HG03378 (cell line): ENCODE measurements around the gene RRAGC.
A peak's percentile ranks its signal among the peaks of the same experiment; 100 is the strongest.
"Not testable (repeated sequence)": the region's sequence is repeated elsewhere in the genome, so short reads cannot be mapped to it uniquely, and the experiment has no call there.

ENCODE experiments used
- ATAC-seq: cut with Tn5 transposase; IDR thresholded peaks from one replicate; pipeline ENCODE4 v1.9.1; 2021; ENCODE audit warnings: mild to moderate bottlenecking, moderate library complexity; ENCODE audit not compliant: unreplicated experiment

RRAGC gene

DNA sequence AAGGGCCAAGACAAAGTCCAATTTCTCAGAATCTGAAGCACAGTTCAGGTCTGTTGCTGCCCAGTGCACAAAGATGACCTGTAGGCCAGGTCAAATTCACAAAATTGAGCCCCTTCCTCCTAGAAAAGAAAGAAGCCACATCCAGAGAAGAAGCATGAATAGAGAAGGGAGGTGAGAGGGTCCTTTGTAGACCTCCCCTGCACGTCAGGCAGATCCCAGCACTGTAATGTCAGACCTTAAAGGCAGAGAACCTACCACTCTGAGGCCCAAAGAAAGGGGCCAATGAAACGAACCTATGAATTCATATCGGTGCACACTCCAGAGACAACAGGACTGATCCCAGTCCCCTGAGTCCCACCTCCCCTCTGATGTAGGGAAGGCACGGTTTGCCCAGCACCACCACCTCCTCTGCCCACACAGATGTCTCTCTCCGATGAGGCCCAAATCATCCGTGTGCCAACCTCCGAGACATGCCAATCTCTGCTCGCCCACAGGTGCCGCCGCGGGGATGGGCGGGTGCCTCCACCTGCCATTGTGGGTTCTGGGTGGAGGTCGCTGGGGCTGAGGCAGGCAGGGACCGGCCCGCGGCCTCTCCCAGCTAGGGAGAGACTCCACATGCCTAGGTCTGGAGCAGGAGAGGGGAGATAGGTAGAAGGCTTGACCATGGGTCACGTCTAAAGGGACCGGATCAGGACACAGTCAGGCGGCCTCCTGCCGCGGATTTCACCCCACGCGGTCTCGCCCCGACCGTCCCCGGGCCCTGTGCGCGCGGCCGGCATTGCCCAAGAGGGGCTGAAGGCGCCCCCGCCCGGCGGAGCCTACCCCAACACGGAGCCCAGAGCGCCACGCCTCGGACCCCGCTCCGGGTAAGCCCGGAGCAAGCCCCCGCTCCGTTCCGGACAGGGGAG, 42.1 kb downstream of the RRAGC start:
- no peak for ATAC-seq

DNA sequence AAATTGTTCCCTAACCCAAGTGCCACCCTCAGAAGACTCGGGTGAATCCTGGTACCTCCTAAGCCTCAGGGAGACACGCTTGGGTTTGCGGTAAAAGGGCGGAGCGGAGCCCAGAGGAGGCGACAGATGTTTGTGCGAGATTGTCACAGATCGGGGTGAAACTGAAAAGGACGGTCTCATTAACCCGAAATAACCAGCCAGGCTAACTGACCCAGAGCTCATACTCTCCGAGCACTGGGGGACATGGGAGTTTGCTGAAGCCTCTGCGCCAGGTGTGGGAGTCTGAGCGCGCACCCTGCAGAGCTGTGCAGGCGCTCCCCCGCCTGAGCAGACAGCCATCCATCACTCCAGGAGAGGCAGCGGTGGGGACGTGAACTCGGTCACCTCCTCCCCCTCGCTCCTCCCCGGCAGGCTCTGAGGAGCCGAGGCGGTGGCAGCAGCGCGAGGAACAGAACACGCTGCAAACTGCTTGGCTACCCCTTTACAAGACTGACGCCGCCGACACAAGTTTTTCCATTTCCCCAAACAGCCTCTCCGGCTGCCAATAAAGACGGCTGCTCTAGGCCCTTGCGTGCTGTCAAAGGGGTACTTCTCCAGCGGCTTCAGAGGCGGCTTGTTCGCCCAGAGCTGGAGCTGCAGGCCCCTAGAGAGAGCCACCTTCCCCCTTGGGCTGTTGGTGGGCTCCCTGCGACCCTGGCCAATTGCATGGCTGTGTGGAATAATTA, 43.5 kb downstream of the RRAGC start:
- ATAC-seq: peak; percentile 58

DNA sequence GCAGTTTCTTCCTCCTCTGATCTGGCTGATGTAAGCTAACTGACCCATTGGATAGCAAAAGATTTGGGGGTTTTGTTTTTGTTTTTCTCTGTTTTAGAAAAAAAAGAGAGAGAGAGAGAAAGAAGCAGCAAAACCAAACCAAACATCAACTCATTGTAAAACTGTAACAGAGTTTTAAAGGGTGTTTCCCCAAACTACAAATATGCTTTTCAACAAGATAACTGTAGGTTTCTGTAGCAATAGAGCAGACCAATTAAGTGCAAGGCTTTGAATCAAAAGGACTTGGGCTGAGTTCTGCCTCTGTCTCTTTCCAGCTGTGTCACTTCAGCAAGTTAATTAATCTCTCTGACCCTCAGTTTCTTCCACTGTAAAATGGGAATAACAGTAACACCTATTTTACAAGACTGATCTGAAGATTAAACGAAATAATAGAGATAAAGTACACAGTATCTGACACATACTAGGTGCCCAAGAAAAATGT, 44.5 kb downstream of the RRAGC start:
- ATAC-seq: no peak

DNA sequence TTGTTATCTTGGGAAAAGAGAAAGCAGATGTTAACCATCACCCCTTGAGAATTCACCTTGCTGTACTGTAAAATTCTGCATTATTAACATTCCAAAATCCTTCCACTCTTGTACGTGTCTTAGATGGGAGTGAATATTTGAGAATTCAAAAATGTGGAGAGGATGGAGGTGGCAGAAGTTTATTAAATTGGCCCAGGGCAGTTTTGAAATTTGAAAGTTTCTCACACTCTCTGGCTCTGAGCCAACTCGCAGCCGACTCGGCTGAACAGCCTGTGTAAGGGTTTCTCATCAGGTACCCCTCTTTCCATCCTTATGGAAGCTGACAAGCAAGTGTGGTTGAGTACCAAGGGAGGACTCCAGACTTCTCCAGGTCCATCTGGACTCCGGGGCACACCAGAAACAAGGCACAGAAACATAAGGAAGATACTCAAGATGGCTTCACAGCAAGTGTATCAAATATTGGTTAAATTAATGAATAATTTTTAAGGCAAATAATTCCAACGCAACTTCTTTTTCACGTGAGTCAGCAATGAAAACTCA, 45.1 kb downstream of the RRAGC start:
- no peak for ATAC-seq

DNA sequence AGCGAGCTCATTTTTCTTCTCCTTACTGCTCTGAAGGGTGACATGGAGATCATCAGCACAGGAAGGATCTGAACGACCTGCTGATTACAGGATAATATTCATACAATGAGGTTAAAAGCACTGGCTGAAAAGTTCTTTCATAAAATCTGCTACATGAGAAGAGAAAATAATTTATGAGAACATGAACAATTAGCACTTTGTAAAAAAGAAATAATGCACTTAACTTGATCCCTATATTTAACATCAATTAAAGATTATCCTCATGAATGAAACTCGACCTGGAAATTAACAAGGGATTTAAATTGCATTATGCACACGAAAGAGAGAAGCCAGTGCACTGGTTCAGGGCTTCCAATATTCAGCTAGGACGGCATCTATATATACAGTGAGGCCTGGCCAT, 46.6 kb downstream of the RRAGC start:
- ATAC-seq: no peak

DNA sequence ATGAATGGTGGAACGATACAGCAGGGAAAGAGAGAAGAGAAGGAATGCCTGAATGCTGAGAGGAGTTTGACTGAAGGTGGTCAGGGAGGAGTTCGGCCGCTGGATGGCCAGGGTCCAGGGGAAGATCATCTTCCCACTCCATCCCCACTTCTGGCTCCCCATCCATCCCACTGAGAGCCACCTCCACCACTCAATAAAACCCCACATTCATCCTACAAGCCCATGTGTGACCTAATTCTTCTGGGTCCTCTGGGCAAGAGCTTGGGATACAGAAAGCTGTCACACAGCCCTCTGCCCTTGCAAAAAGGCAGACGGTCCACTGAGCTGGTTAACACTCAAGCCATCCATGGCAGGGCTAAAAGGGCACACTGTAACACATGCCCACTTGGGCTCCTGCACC, 48.1 kb downstream of the RRAGC start:
- not testable (repeated sequence) for ATAC-seq

DNA sequence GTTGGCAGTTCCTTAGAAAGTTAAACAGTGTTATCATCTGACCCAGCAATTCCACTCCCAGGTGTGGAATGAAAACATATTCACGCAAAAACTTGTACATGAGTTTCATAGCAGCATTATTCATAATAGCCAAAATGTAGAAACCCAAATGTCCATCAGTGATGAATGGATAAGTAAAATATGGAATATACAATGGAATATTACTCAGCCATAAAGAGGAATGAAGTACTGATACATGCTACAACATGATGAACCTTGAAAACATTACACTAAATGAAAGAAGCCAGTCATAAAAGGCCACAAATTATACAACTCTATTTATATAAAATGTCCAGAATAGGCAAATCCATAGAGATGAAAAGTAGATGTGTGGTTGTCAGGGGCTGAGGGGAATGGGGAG, 53.5 kb downstream of the RRAGC start:
- no peak for ATAC-seq

DNA sequence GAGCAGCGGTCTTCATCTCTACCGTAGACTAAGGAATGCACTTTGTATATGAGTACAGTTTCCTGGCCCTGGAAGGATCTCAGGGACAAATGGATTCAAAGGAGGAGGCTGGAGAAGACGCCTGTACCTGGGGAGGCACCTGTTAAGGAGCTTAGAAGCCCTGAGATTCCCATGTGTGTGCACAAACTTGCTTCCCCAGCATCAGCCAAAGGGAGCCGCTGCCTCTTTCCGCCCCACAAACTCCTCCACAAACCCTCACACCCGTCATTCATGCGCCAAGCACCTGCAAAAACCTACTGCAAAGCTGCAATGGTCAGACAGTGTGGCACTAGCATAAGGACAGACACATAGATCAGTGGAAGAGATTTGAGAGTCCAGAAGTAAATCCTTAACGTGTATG, 54.5 kb downstream of the RRAGC start:
- ATAC-seq: no peak

DNA sequence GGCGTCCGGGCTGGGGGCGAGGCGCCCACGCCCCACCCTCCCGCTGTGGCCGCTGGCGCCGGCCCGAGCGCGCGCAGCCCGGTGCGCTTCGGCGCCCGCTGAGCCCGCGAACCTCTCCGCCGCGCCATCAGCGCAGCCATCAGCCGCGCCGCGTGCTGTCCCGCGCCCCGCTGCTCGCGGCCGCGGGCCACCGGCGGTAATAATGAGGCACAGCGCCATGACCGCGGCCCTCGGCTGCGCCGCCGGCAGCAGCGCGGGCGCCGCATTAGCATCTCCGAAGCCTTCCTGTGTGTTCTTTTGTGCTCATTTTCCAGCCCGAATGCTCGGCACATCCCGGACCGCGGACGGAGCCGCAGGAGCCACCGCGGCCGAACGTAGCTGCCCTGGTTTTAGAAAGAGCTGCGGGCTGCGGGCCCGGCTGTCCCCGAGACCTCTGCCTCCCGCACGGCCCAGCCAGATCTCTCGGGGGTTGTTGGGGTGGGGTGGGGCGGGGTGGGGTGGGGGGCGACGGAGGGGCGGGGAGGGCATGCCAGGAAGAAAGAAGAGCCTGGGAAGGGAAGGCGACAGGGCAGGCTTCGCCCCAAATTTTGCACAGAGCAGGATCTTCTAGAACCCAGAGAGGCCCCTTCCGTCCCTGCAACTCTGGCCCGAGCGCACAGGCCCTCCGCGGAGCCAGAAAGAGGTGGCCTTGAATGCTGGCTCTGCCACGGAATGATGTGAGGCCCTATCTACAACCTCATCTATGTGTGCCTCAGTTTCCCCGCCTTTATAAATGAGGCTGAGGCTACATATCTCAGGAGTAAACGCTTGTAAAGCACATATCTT, 55.3 kb downstream of the RRAGC start:
- ATAC-seq: no peak

DNA sequence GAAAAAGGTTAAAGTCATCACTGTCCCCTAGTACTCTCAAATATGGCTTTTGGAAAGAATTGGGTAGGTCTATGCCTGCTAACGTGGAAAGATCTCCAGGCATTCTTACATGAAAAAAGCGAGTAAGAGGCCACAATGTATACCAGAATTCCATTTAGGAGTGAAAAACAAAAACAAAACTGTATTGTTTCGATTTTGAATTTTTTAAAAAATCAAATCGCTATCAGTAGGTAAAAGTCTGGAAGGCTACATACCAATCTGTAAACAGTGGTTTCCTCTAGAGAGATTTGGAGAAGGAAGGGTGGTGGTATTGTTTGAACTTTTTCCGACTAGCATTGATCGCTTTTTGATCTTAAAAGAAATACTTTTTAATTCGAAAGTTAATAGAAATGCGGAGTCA, 55.9 kb downstream of the RRAGC start:
- ATAC-seq: no peak

DNA sequence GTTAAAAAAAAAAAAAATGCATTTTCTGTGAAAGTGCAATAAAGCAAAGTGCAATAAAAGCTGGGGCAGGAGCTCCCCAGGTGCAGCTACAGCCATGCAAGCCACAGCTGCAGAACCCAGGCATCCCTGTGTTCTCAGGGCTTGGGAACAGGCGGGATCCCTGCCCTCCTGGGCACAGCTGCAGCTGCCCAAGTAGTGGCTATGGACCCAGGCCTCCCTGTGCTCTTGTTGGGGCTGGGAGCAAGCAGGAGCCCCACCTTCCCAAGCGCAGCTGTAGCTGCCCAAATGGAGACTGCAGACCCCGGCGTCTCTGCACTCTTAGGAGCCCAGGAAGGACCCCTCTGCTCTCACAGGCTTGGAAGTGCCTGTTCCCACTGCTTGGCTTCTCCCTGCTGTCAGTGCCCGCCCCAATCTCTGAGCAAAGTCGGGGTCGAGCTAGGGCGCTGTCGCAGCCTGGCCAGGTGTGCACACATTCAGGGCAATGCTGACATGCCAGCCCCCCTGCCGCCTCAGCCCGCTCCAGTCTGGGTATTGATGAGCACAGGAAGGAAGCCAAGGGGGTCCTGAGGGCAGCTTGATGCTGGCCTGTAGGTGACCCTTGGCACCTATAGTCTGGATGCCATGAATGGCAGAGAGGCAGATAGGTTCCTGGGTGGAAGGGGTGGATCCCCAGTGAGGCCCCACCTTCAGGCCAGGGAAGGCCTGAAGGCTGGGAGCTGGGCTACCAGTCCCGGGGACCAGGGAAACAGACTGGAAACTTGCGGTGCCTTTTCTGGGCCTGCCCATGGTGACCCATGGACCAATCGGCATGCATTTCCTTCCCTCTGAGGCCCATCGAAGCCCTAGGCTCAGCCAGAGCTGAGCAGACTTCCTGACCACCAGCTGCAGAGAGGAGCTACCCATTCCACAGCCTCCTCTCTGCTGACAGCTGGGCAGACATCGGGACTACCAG, 58.6 kb downstream of the RRAGC start:
- no peak for ATAC-seq

DNA sequence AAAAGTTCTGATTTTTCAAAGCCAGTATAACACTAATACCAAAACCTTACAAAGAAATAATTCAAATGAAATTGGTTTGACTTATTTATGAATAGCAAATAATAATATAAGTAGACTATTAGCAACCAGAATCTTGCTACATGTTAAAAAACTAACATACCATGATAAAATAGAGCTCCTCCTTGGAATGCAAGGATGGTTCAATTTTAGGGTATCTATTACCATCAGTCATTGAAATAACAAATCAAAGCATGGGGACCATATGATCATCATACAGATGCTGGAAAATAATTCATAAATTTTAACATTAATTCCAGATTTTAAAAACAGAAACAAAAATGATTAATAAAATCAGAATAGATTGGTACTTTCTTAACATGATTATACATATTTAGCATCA, 66.3 kb downstream of the RRAGC start:
- ATAC-seq: no peak

DNA sequence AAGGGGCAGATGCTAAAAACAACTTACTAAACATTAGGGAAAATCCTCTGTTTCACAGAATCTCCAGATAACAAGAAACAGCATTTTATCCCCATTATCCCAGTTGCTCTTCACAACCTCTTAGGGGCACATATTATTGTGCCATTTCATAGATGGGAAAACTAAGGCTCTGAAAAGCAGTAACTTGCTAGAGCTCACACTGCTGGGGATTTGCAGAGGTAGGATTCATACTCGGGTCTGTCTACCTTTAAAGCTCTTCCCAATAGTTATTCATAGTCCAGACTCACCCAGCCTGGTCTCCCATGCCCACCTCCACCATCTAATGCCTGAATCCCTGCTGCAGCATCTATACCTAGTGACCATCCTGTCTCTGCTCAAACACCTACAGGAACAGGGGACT, 67.7 kb downstream of the RRAGC start:
- no peak for ATAC-seq

DNA sequence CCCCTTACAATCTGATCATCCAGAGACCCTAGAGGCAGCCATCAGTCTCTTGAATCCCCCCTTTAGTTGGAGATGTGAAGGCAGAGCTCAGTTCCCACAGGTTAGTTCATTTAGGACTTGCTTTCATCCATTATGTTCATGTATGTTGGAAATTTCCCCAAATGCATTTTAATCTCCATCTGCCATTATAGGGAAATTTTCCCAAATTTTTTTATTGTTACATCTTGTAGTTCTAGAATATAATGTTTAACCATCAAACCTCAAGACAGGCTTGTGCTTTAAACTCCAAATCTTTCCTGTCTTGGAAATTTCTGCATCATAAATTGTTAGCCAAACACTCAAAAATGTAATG, 68.4 kb downstream of the RRAGC start:
- no peak for ATAC-seq

DNA sequence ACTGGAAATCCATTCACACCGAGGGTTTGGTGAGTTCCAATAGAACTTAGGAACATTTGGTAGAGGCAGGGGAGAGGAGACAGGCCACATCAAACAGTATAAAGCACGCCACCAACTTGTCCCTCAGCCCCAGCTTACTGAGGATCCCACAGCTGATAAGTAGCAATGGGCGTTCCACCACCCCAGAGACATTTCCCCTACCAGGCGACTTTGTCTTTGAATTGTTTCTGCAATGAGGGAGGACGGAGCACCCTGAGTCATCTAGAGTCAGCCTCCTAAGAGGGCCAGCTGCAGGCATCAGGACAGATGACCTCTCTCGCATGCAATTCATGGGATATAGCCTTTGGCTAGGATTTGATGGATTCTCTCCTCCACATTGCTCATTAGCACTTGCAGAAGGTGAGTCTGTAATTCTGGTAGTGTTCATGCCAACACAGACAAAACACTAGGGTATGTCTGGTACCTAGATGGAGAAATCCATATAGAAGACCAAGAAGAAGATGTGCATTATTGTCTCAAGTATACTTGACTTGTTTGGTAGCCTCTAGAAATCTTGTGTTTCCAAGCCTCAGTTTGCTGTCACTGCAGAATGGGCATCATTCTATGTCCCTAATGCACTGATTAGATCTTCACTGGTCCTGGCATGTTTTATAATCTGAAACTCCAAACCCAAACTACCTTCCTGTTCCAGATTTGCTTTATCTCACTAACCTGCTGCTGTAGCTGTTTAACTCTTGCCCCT, 69.0 kb downstream of the RRAGC start:
- ATAC-seq: no peak

DNA sequence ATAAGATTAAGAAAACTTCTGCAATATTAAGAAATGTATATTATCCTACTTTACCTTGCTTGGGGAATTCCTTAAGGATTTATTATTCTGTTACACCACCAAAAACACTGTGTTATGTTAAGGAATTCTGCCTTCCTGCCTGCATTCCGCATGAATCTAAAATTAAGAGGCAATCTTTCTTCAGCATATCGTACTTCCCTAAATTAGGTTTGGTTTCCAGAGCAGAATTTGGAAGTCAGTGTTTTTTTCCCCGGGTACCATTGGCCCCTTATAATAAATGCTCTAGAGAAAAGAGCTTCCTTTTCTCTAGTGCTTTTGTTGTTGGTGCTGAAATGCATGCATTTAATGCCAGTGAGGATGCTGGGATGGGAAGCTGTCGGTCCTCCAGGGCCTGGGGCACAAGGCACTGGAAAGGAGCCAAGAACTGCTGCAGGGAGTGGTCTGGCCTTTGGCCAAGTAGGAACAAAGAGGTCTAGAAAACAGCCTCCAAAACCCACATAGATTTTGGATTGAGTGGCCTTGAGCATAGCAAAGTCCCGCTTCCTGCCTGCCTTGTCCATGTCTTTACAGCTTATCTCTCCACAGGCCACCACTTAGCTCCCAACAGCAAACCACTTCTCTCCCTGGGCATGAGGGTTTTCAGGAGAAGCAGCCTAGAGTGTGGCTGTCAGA, 69.9 kb downstream of the RRAGC start:
- no peak for ATAC-seq

DNA sequence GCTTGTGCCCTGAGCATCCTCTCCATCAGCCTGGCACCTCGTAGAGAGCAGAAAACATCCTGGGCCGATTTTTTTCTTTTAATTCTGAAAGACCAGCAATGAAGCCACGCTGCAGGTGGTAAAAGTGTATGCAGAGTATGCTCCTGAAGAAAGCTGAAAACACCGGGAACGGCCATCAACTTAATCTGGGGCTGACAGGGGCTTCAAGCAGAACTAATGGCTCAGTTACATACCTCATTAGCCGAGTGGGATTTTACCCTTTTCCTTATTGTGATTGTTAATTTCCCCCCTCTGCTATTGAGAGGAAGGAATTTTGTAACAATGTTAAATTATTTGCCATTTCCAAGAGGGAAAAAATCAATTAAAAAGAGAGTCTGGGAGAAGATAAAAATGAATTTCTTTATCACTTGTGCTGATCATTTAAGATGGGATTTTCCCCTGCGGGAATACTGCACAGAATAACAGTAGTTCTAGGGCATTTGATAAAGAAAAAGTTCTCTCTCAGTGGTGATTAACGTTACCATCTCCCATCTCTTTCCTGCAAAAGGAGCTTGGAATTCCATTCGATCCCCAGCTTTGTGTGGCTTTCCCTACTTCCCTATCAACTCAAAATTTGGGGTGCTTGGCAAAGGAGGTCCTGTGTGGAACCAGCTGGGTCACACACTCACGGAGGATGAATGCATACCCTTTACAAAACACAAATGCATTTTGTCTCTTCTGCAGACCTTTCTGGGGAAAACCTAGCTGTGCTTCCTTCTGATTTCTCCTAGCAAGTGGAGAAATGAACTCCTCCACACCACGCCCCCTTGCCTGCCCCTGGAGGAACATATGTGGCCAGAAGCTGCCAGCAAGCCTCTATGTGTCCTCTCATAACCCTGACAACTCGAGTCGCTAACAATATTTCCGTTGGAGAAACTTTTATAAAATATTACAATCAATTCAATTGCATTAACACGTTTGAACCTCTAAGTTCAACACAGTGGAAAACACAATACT, 70.9 kb downstream of the RRAGC start:
- no peak for ATAC-seq
